NT2/D1 (cell line): ENCODE data around the gene PRR7.

Experiments
- YY1 ChIP-seq: IDR thresholded peaks from 2 replicates; pipeline ENCODE4 v1.6.1; 2011; ENCODE audit not compliant: insufficient read length, insufficient read depth
- ZNF274 ChIP-seq: IDR thresholded peaks from 2 replicates; pipeline ENCODE4 v1.6.1; 2011; ENCODE audit warnings: mild to moderate bottlenecking, low read depth, low read length

- TF ChIP-seq ZNF274: no peak
- TF ChIP-seq YY1: no peak
These were observed 25.2 kb downstream of the PRR7 start for GRCh38 chr5:177471610-177472356.
